Measurements from ENCODE around the gene OR1L4. TPM values are rescaled to one million over a fixed set of nuclear protein-coding genes. Genes with fewer than 3 reads are reported as not detected.

Gene OR1L4
- total RNA-seq, 2 experiments from 2014 or later: not detected

- no peak for TF ChIP-seq CTCF (IDR thresholded peaks at IDR 0.05)
- no peak for DNase-seq
- POLR2A ChIA-PET: no interaction called here
- no peak for ATAC-seq
- Mint-ChIP-seq H3K27ac (no peak within 1 kb of the TSS), H3K9me3 (peaks cover 10% of the 10 kb centered on the region), H3K4me1 (ENCODE audit: low read depth) (no peaks in the 10 kb centered on the region), H3K27me3 (peaks cover 1% of the 10 kb centered on the region), H3K36me3 (ENCODE audit: low read depth) (no peaks in the 10 kb centered on the region), H3K4me3 (no peak within 1 kb of the TSS)
- CTCF ChIA-PET: no interaction called here
- intact Hi-C loops (cut with micrococcal nuclease): no loop called here
Observed at GRCh38 chr9:122742003-122742402, 18.2 kb downstream of the OR1L4 start, which contains the start of gene OR1L6. Gene OR1L6, plus strand, starts transcription at chr9:122742303. Its CDS starts 7,545 bp downstream, at chr9:122749848.

- H3K27me3 Mint-ChIP-seq: no peaks in the 10 kb centered on the region
- CTCF ChIA-PET: no interaction called here
- peaks cover 20% of the 10 kb centered on the region for H3K9me3 Mint-ChIP-seq
- intact Hi-C loops (cut with micrococcal nuclease): no loop called here
- no peak overlapping the region for H3K4me3 Mint-ChIP-seq
- H3K4me1 Mint-ChIP-seq (ENCODE audit: low read depth): no peaks in the 10 kb centered on the region
- POLR2A ChIA-PET: no interaction called here
- no peak overlapping the region for H3K27ac Mint-ChIP-seq
- no peak for TF ChIP-seq CTCF (IDR thresholded peaks at IDR 0.05)
- no peak for ATAC-seq
- DNase-seq: no peak
- peaks cover 2% of the 10 kb centered on the region for H3K36me3 Mint-ChIP-seq (ENCODE audit: low read depth)
Observed at GRCh38 chr9:122754825-122755224, 31.0 kb downstream of the OR1L4 start.

GRCh38 chr9:122767817-122768216 lies 44.0 kb downstream of the OR1L4 start:
- ChIA-PET CTCF (no interaction called here), POLR2A (no interaction called here)
- DNase-seq (no peak), ATAC-seq (no peak)
- Mint-ChIP-seq H3K27me3 (no peaks in the 10 kb centered on the region), H3K4me1 (ENCODE audit: low read depth) (no peaks in the 10 kb centered on the region), H3K36me3 (ENCODE audit: low read depth) (no peaks in the 10 kb centered on the region), H3K4me3 (no peak overlapping the region), H3K27ac (no peak overlapping the region), H3K9me3 (peaks cover 12% of the 10 kb centered on the region)
- intact Hi-C loops (cut with micrococcal nuclease): no loop called here
- no peak for TF ChIP-seq CTCF (IDR thresholded peaks at IDR 0.05)

Other genes with a start within 250 kb of the OR1L4 start
- gene OR1J1, start 246.1 kb upstream of the OR1L4 start, total RNA-seq: not detected
- not detected for gene OR1J2, start 213.2 kb upstream of the OR1L4 start, total RNA-seq
- not detected for gene OR1J4, start 204.8 kb upstream of the OR1L4 start, total RNA-seq
- gene OR1N1, start 196.7 kb upstream of the OR1L4 start, total RNA-seq: not detected
- gene OR1N2, start 170.9 kb upstream of the OR1L4 start, total RNA-seq: not detected
- not detected for gene OR1L8, start 140.6 kb upstream of the OR1L4 start, total RNA-seq
- not detected for gene OR1Q1, start 109.3 kb upstream of the OR1L4 start, total RNA-seq
- gene OR1B1, start 66.4 kb upstream of the OR1L4 start, total RNA-seq: not detected
- not detected for gene OR1L1, start 62.3 kb upstream of the OR1L4 start, total RNA-seq
- gene OR1L3, start 48.9 kb upstream of the OR1L4 start, total RNA-seq: not detected
- not detected for gene OR1L6, start 18.3 kb downstream of the OR1L4 start, total RNA-seq
- not detected for gene OR5C1, start 64.9 kb downstream of the OR1L4 start, total RNA-seq
- not detected for gene OR1K1, start 76.1 kb downstream of the OR1L4 start, total RNA-seq
- 10 to 100 TPM; 16.1 to 16.5 TPM for gene PDCL, start 104.6 kb downstream of the OR1L4 start, total RNA-seq
- 10 to 100 TPM; 22.7 to 22.8 TPM for gene RC3H2, start 181.4 kb downstream of the OR1L4 start, total RNA-seq
- 1 to 10 TPM; 9.7 to 9.8 TPM for gene ZBTB6, start 189.3 kb downstream of the OR1L4 start, total RNA-seq
- 1 to 10 TPM; 5.3 to 6.2 TPM for gene ZBTB26, start 207.5 kb downstream of the OR1L4 start, total RNA-seq
- 10 to 100 TPM; 19.8 to 22.0 TPM for gene RABGAP1, start 217.0 kb downstream of the OR1L4 start, total RNA-seq